K562 (cell line): ENCODE measurements around the gene DAB2IP. TPM values are rescaled to one million over a fixed set of nuclear protein-coding genes. Genes with fewer than 3 reads are reported as not detected.

ENCODE experiments used
- ATAC-seq: fragments of 200-7000 bp; cut with Tn5 transposase; 3 replicates; pipeline ENCODE4 v1.9.1; 2020; ENCODE audit warnings: moderate library complexity
- BruUV-seq: library from RNA; stranded (reverse); fragments of 400-500 nt; replicated peaks from 2 replicates; lab custom pipeline; 2021; lab: Mats Ljungman, UMichigan
- CTCF ChIA-PET: fragments of 300-600 bp; formaldehyde crosslinking; extraction: SDS; loops from one replicate; lab custom pipeline; 2021; ENCODE audit warnings: low intra/inter-chr PET ratio; lab: Yijun Ruan, JAX
- POLR2A ChIA-PET: fragments of 300-600, 350-650 bp; sonication (Branson Sonifier 250); formaldehyde crosslinking; extraction: SDS; loops from one replicate; lab custom pipeline; 2021; ENCODE audit warnings: antibody characterized with exemption, inconsistent platforms; lab: Yijun Ruan, JAX
- DNase-seq, 4 experiments: peaks; one replicate each; pipeline versions ENCODE4 v3.0.0 to v3.0.0-alpha.2; 2011 to 2018; ENCODE audit warnings: low spot score in 3 of 4, mixed read lengths in 3 of 4; ENCODE audit errors: extremely low read depth in 1 of 4
- FAIRE-seq: peaks from 2 replicates; lab custom pipeline; 2011; peaks lifted over from hg19 to GRCh38; lab: Jason Lieb, UNC
- H2AFZ ChIP-seq: 2 replicates; pipeline ENCODE4 v1.6.0; 2011; ENCODE audit warnings: low read depth, low read length, control low read depth, inconsistent platforms
- H3K27ac ChIP-seq: fragments of 200-600 bp; 3 replicates; pipeline ENCODE4 v1.8.0; 2011; ENCODE audit warnings: low read depth, mild to moderate bottlenecking, control low read depth, inconsistent platforms, low read length, moderate library complexity, mixed read lengths; ENCODE audit errors: extremely low read depth
- H3K27me3 ChIP-seq, 2 experiments: fragments of 300-600 bp in 1 of 2; 2 replicates in 1 of 2; 3 replicates in 1 of 2; pipeline versions ENCODE4 v1.6.0 to v1.8.0; 2011; ENCODE audit warnings: inconsistent platforms in 2 of 2, low read length in 2 of 2, mild to moderate bottlenecking in 1 of 2, mixed read lengths in 1 of 2, moderate library complexity in 1 of 2; ENCODE audit not compliant: control insufficient read depth in 2 of 2, insufficient read depth in 2 of 2
- H3K36me3 ChIP-seq: fragments of 300-600 bp; 3 replicates; pipeline ENCODE4 v1.8.0; 2011; ENCODE audit warnings: mild to moderate bottlenecking, low read length, inconsistent platforms; ENCODE audit not compliant: control insufficient read depth, insufficient read depth
- H3K4me1 ChIP-seq, 2 experiments: fragments of 200-600 bp in 1 of 2; replicated peaks in 1 of 2; 2 replicates in 1 of 2; 3 replicates in 1 of 2; pipeline versions ENCODE4 v1.5.1 to v1.8.0; 2011; ENCODE audit warnings: inconsistent platforms in 2 of 2, low read length in 2 of 2, mild to moderate bottlenecking in 1 of 2, mixed read lengths in 1 of 2, moderate library complexity in 1 of 2; ENCODE audit not compliant: control insufficient read depth in 2 of 2, insufficient read depth in 2 of 2
- H3K4me2 ChIP-seq: 2 replicates; pipeline ENCODE4 v1.6.1; 2011; ENCODE audit warnings: low read length, control low read depth, inconsistent platforms, mixed read lengths; ENCODE audit not compliant: insufficient read depth
- H3K4me3 ChIP-seq: fragments of 200-600 bp; sonication (generic), shearing (Covaris generic); 2 replicates; pipeline ENCODE4 v1.5.1; 2016; ENCODE audit warnings: control low read depth, inconsistent platforms
- H3K79me2 ChIP-seq: fragments of 200-600 bp; 3 replicates; pipeline ENCODE4 v1.8.0; 2011; ENCODE audit warnings: low read length, inconsistent platforms; ENCODE audit not compliant: control insufficient read depth, insufficient read depth
- H3K9ac ChIP-seq, 2 experiments: 2 replicates each; pipeline versions ENCODE4 v1.6.0 to v1.6.1; 2011; ENCODE audit warnings: low read depth in 2 of 2, low read length in 2 of 2, control low read depth in 1 of 2, inconsistent platforms in 1 of 2, mild to moderate bottlenecking in 1 of 2, mixed read lengths in 1 of 2; ENCODE audit not compliant: insufficient read depth in 1 of 2
- H3K9me1 ChIP-seq: one replicate; pipeline ENCODE4 v1.6.0; 2011; ENCODE audit warnings: inconsistent platforms, mild to moderate bottlenecking, low read length, moderate library complexity; ENCODE audit not compliant: control insufficient read depth, insufficient read depth
- H3K9me3 ChIP-seq: replicated peaks from 2 replicates; pipeline ENCODE4 v1.5.1; 2011; ENCODE audit warnings: low read depth, low read length, inconsistent platforms; ENCODE audit not compliant: control insufficient read depth, insufficient read depth
- H4K20me1 ChIP-seq: replicated peaks from 2 replicates; pipeline ENCODE4 v1.6.1; 2011; ENCODE audit warnings: low read length, inconsistent platforms, mixed read lengths; ENCODE audit not compliant: control insufficient read depth, insufficient read depth
- ATF7 ChIP-seq: fragments of 450-650 bp; IDR thresholded peaks from 2 replicates; pipeline ENCODE4 v1.7.1; 2014; ENCODE audit warnings: mild to moderate bottlenecking, moderate library complexity
- GABPB1 ChIP-seq: sonication (generic); formaldehyde crosslinking; IDR thresholded peaks from 2 replicates; pipeline ENCODE4 v1.8.0; 2022; ENCODE audit warnings: mild to moderate bottlenecking, missing genetic modification reagents
- MECOM ChIP-seq: fragments of 250-450 bp; sonication (Bioruptor Pico); IDR thresholded peaks from 2 replicates; pipeline ENCODE4 v1.8.0; 2022; ENCODE audit warnings: inconsistent platforms
- NFIC ChIP-seq: fragments of 450-650 bp; IDR thresholded peaks from 2 replicates; pipeline ENCODE4 v1.6.1; 2017; ENCODE audit warnings: mild to moderate bottlenecking, inconsistent platforms
- POLR3A ChIP-seq: IDR thresholded peaks from 2 replicates; pipeline ENCODE4 v1.6.1; 2011; ENCODE audit warnings: borderline replicate concordance, mild to moderate bottlenecking, moderate library complexity; ENCODE audit not compliant: insufficient read length, insufficient read depth; ENCODE audit errors: extremely low read depth
- TAF1 ChIP-seq: IDR thresholded peaks from 2 replicates; pipeline ENCODE4 v1.6.1; 2011; ENCODE audit warnings: mild to moderate bottlenecking, low read length, moderate library complexity; ENCODE audit not compliant: insufficient read depth, control insufficient read depth, severe bottlenecking; ENCODE audit errors: extremely low read depth
- TEAD1 ChIP-seq, 2 experiments: fragments of 450-650 bp in 1 of 2; sonication (generic) in 1 of 2; formaldehyde crosslinking; IDR thresholded peaks; 2 replicates each; pipeline versions ENCODE4 v1.4.0 to v1.8.0; 2020 to 2022; ENCODE audit warnings: mild to moderate bottlenecking in 2 of 2, missing genetic modification reagents in 1 of 2
- WGBS: fragments of 100-300 bp; shearing (Covaris generic); methylation state at CpG from one replicate; pipeline ENCODE4 v1.1.6; 2016; ENCODE audit warnings: low coverage, mixed read lengths; ENCODE audit not compliant: insufficient coverage; ENCODE audit errors: missing lambda C conversion rate; 5-methylcytosine and 5-hydroxymethylcytosine counted together
- in situ Hi-C: fragments of 300-500 bp; cut with MboI; formaldehyde crosslinking; loops from 4 replicates; pipeline ENCODE4 v1.15.0; 2018; ENCODE audit warnings: inconsistent platforms, mixed read lengths
- intact Hi-C: fragments of 100-400 bp; cut with micrococcal nuclease; formaldehyde crosslinking; loops from 2 replicates; pipeline ENCODE4 v1.14.2; 2022
- polyA plus RNA-seq, 8 experiments: library from polyadenylated mRNA; depleted of rRNA in 4 of 8; stranded (reverse) in 5 of 8; unstranded in 3 of 8; fragments of >200 nt; fragmentation: Nextera tagmentation in 2 of 8; fragmentation: Illumina TruSeq in 1 of 8; extraction: Ambion mirVana in 2 of 8; extraction: Trizol in 1 of 8; gene quantifications; 2 replicates each; pipeline versions ENCODE4 v1.2.1 to v1.2.3, GENCODE V29; 2011 to 2014; ENCODE audit warnings: inconsistent platforms in 1 of 8, missing spikeins in 1 of 8
- total RNA-seq, 7 experiments: library from RNA; depleted of rRNA in 6 of 7; stranded (reverse); fragments of >200 nt in 6 of 7; fragmentation: Illumina TruSeq in 2 of 7; extraction: Trizol in 2 of 7; gene quantifications; 2 replicates each; pipeline versions ENCODE4 v1.2.1 to v1.2.3, GENCODE V29; 2011 to 2021; ENCODE audit warnings: low replicate concordance in 1 of 7
- TF ChIP-seq, protein P1 (sequence below), 2 experiments: fragments of 450-650 bp in 1 of 2; sonication (generic) in 1 of 2; formaldehyde crosslinking; conservative IDR thresholded peaks; 2 replicates each; pipeline versions ENCODE4 v1.4.0 to v1.8.1; 2020 to 2022; ENCODE audit warnings: mild to moderate bottlenecking in 1 of 2, missing genetic modification reagents in 1 of 2

DAB2IP gene
- total and polyA plus RNA-seq, 9 of the 15 experiments (the other 6 are each of a cell fraction or from before 2014, with no cell fraction given), result 0.04 to 0.31 (median 0.08) TPM; not detected in 5

DNA sequence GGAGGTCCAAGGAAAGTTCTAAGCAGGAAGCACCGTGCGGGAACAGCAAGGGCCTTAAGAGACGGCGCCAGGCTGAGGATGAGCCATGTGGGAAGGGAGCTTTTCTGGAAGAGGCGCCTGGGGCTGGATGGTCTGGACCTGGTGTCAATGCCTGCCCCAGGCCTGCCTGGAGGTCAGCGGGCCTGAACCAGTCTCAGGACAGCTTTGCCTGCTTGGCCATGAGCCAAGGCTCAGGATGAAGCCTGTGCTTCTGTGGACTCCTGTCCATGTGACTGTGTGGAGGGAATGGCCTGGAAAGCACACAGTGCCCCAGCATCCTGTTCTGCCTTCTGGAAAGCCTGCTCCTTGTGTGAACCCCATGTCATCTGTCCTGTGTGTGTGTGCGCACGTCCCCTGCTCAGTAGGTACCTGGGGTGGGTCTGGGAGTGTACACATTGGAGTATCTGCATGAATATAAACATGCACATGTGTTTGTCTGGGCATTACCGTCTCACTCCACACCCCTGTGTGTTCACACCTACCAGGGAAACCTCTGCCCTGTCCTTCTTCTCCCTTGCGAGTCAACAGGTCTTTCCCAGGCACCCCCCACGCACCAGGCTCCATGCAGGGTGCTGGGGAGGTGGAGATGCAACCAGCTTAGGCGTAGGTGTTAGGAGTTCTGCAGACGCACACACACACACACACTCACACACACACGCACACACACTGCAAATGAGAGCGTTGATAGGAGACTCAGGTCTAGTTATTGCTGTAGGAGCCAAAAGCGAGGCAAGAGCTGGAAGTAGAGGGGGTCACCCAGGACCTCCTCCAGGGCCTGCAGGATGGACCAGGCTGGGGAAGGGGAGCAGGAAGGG is 24.8 kb downstream of the DAB2IP start:
- H3K27me3 ChIP-seq, result peaks cover 5 to 46% of the 10 kb centered on the region in 2 experiments; a peak in 3 of 5 replicates
- no peak overlapping the region for H3K9ac ChIP-seq
- TF ChIP-seq POLR3A, result no peak
- TF ChIP-seq ATF7, result no peak
- no peak for TF ChIP-seq MECOM (CRISPR knock-in tag)
- TF ChIP-seq TAF1, result no peak
- no peak for TF ChIP-seq TEAD1 (CRISPR knock-in tag; IDR thresholded peaks at IDR 0.05)
- TF ChIP-seq GABPB1 (CRISPR knock-in tag), result no peak
- TF ChIP-seq, protein P1, sequence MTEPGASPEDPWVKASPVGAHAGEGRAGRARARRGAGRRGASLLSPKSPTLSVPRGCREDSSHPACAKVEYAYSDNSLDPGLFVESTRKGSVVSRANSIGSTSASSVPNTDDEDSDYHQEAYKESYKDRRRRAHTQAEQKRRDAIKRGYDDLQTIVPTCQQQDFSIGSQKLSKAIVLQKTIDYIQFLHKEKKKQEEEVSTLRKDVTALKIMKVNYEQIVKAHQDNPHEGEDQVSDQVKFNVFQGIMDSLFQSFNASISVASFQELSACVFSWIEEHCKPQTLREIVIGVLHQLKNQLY (CRISPR knock-in tag; conservative IDR thresholded peaks at IDR 0.05), result no peak
- peak; percentile 60 for TF ChIP-seq NFIC
- ChIA-PET CTCF (no interaction called here), POLR2A (no interaction called here)
- no TSS peak for BruUV-seq
- no peak for DNase-seq
- H3K4me2 ChIP-seq, result no peak overlapping the region
- no peak for FAIRE-seq
- H3K4me1 ChIP-seq, result peaks cover 0 to 3% of the 10 kb centered on the region in 2 experiments; a peak in 1 of 5 replicates
- no peak overlapping the region for H3K27ac ChIP-seq
- H2AFZ ChIP-seq, result no peak overlapping the region
- H3K79me2 ChIP-seq, result no peaks in the 10 kb centered on the region
- H3K36me3 ChIP-seq, result no peaks in the 10 kb centered on the region
- H3K9me1 ChIP-seq, result no peaks in the 10 kb centered on the region
- no peak for ATAC-seq
- 0 out of 2 replicates have a peak, but pooled peaks cover 7% of the 10 kb centered on the region for H4K20me1 ChIP-seq
- no peak overlapping the region for H3K4me3 ChIP-seq
- in situ Hi-C loops (loop anchor here (25.0 kb wide), 1 partner anchor 661 kb away; no protein-coding TSS in a partner anchor), intact Hi-C loops (no loop called here)
- no peaks in the 10 kb centered on the region for H3K9me3 ChIP-seq
- WGBS, result 4% methylated on average over 8 of the region's 16 CpGs
